ENCODE results near the gene RTKN.
A peak's percentile ranks its signal among the peaks of the same experiment; 100 is the strongest.
"Not testable (repeated sequence)": the region's sequence is repeated elsewhere in the genome, so short reads cannot be mapped to it uniquely, and the experiment has no call there.

The RTKN gene

GRCh38 chr2:74461187-74462053 is 19.7 kb upstream of the RTKN start:
- no peak for DNase-seq (ENCODE audit: low read depth in 2 of 2)

GRCh38 chr2:74460187-74460586 is 18.4 kb upstream of the RTKN start:
- not testable (repeated sequence) for DNase-seq (ENCODE audit: low read depth in 2 of 2)

GRCh38 chr2:74459503-74460118 is 17.9 kb upstream of the RTKN start:
- not testable (repeated sequence) for DNase-seq (ENCODE audit: low read depth in 2 of 2)

- no peak for DNase-seq (ENCODE audit: low read depth in 2 of 2)
These were observed 17.2 kb upstream of the RTKN start for GRCh38 chr2:74458938-74459363.

- peak; percentile 92 to 96 for DNase-seq (ENCODE audit: low read depth in 2 of 2)
These were observed 16.6 kb upstream of the RTKN start, which contains the start of gene WBP1 for GRCh38 chr2:74458132-74458937. Gene WBP1, plus strand, starts transcription at chr2:74458438. Its CDS starts 165 bp downstream, at chr2:74458603.

- DNase-seq (ENCODE audit: low read depth in 2 of 2) = peak; percentile 75 to 82
These were observed 15.9 kb upstream of the RTKN start for GRCh38 chr2:74457549-74458131.

GRCh38 chr2:74457129-74457548 is 15.4 kb upstream of the RTKN start:
- no peak for DNase-seq (ENCODE audit: low read depth in 2 of 2)

- peak; percentile 88 to 96 for DNase-seq (ENCODE audit: low read depth in 2 of 2)
These were observed 13.1 kb upstream of the RTKN start, which contains the start of gene INO80B for GRCh38 chr2:74454654-74455511. Gene INO80B, plus strand, starts transcription at chr2:74455087. Its CDS starts 30 bp downstream, at chr2:74455117.

- DNase-seq (ENCODE audit: low read depth in 2 of 2) = no peak
These were observed 8.9 kb upstream of the RTKN start for GRCh38 chr2:74450570-74451190.

GRCh38 chr2:74448771-74449170 is 7.0 kb upstream of the RTKN start:
- DNase-seq (ENCODE audit: low read depth in 2 of 2) = no peak

- DNase-seq (ENCODE audit: low read depth in 2 of 2) = no peak
These were observed 5.7 kb upstream of the RTKN start for GRCh38 chr2:74447230-74447999.

- no peak for DNase-seq (ENCODE audit: low read depth in 2 of 2)
These were observed 3.0 kb upstream of the RTKN start for GRCh38 chr2:74444498-74445318.

- DNase-seq (ENCODE audit: low read depth in 2 of 2) = not testable (repeated sequence)
These were observed 953 bp upstream of the RTKN start for GRCh38 chr2:74442483-74443297.

GRCh38 chr2:74441170-74441689 is 507 bp downstream of the RTKN start:
- no peak for DNase-seq (ENCODE audit: low read depth in 2 of 2)

GRCh38 chr2:74440378-74441169 is 1.2 kb downstream of the RTKN start:
- DNase-seq (ENCODE audit: low read depth in 2 of 2) = peak in 1 of 2 donors; percentile 41

GRCh38 chr2:74439803-74440377 is 1.8 kb downstream of the RTKN start:
- DNase-seq (ENCODE audit: low read depth in 2 of 2) = no peak
